Measurements from ENCODE around the gene MTR.
"Not testable (repeated sequence)": the region's sequence is repeated elsewhere in the genome, so short reads cannot be mapped to it uniquely, and the experiment has no call there.

The MTR gene

DNA sequence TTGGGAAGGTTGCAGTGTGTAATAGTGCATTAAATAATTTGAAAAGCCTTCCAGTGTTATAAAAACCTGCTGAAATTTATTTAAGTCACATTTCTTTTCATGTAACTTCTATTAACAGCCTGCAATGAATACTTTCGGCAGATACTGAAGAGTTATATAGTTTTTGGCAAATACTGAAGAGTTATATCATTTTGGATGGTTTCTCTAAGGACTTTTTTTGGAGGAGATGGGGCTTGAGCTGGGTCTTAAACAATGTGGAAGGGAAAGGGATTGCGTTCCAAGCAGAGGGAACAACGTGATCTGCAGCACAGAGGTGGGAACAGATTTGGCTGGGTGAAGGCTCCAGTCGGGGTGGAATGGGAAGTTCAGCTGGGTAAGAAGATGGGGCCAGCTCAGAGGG is 39.8 kb downstream of the MTR start:
- FAIRE-seq, result no peak

DNA sequence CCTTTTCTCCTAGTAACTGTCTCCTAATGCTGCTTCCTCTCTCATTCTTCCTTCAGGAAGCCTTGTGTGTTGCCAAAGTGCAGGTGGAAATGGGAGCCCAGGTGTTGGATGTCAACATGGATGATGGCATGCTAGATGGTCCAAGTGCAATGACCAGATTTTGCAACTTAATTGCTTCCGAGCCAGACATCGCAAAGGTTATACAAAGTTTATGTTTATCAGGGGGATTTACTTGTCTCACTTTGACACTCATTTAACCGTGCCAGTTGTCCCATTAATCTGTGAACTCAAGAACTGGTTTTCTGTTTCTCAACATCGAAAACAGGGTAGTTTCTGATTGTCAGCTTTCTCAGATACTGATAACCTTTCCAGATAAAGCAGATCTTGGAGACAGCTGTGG is 40.4 kb downstream of the MTR start:
- no peak for FAIRE-seq

GRCh38 chr1:236836157-236836556 is 41.1 kb downstream of the MTR start:
- no peak for FAIRE-seq

DNA sequence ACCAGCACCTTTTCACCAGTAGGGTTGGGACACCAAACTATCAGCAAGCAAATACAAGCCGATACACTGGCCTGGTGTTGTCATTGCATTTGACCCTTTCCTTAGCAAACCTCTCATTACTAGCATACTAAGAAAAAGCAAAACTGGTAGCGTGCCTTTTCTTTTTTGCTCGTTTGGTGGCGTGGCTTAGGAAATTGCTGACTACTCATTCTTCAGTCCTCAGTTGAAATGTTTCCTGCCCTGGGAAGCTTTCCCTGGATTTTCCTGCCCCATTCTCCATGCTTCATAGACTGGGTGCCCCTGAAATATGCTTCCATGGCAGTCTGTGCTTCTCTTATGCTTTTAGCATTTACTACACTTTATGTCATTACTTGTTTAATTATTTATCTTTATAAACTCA is 42.0 kb downstream of the MTR start:
- no peak for FAIRE-seq

DNA sequence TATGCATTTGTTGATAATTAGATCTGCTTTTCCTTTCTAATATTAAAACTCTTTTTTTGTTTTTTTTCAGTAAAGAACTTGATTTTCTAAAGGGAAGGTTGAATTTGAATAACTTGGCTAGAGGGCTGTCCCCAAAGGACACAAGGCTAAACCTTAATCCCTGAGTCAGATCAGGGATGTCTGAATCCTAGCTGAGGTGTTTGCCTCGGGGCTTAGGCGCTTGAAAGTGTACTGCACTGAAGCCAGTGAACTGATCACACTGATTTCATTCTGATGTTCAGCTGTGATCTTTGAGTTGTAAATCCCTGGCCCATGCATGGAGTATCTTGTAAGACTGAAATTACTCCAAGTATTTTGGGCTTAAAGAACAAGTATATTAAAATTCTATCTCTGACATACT is 42.8 kb downstream of the MTR start:
- FAIRE-seq, result no peak

DNA sequence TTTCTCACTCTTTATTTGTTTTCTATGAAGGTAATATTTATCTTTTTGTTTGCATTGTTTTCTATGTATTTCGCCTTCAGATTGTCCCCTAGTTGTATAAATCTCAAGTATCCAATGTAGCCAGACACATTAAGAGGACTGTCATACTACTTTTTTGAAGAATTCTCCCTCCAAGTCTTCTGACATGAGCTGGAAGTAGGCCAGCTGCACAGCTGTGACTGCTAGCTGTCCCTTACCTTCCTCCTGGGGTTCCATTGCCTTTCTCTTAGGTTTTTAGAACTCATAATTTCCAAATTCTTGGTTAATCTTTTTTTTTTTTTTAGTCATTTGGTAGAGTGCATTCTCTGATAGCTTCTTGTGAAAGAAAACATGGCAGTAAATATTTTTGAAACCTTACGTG is 46.2 kb downstream of the MTR start:
- no peak for FAIRE-seq

DNA sequence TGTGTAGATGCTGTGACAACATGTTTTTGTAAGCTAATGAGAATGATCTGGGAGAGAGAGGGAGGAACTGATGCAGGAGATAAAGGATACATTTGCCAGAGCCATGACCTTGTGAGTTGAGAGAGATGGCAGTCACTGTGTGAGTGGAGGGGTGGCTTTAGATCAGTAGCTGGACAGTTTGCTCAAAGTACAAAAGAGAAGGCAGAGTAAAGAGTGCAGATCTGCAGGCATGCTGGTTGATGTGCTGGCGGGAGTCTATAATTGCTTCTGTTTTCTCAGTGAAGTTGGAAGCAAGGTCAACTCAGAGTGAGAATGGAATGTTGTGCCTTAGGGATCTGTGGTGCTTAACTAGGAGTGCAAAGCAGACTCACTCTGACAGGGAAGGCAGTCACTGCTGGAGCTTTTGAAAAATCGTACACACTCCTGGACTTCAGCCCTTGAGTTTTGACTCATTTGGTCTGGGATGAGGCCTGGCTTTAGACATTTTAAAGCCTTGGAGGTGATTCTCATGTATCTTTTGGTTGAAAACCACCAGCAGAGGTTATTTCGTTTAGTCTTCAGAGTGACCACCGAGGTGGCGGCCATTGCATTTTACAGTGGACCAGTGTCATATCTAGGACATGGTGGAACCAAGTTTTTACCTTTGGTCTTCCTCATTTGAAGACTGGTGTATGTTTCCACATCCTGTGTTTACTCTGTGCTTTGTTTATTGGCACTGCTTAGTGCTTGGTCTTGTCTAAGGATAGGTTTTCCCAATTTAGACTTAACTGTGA is 49.6 kb downstream of the MTR start:
- FAIRE-seq, result no peak

GRCh38 chr1:236845830-236846229 is 50.7 kb downstream of the MTR start:
- FAIRE-seq, result no peak

GRCh38 chr1:236848274-236848923 is 53.3 kb downstream of the MTR start:
- no peak for FAIRE-seq

GRCh38 chr1:236850077-236850979 is 55.2 kb downstream of the MTR start:
- FAIRE-seq, result peak; percentile 97

DNA sequence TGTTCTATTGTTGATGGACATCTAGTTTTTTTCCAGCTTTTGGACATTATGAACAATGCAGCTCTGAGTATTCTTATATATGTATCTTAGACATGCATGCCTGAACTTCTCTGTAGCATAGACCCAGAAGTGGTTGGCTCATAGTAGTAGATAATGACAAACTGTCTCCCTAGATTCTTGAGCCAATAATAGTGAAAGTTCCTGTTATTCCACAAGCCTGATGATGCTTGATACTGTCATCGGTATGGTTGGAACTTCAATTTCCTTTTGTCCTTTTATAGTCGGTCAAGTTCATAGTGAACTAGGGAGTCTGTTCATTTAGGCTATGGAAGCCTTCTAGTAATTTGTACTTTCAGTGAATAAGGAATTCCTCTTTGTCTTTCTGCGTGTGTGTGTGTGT is 56.8 kb downstream of the MTR start:
- no peak for FAIRE-seq

DNA sequence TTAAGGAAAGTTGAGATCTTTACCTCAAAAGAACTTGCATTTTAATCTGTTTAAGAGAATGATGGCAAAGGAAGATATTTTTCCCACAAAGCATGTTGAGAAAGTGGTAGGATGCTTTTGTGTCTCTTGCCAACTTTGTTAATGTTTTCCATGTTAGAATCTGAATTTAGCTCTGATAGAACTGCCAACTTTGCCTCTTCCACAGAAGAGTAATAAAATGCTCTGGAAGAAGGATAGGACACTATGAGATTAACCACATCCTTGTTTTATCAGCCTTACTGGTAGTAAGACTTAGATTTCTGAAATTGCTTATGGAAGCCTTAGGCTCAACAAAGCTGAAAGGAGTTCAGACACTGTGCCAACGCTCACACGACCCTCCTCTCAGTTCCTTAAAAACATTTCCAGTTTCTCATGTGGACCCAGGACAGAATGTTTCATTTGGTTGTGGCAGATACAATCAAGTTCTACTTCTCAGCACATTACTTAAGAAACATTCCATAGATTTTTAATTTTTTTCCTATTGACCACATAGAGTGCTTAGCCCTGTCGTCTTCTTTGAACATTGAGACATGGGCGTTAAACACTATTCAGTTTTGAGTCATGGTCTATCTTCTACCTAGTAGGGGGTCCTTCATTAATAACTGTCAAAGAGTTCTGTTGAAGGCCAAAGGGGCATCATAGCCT is 59.0 kb downstream of the MTR start:
- no peak for FAIRE-seq

- FAIRE-seq, result no peak
Measured at GRCh38 chr1:236854605-236854983, 59.5 kb downstream of the MTR start.

DNA sequence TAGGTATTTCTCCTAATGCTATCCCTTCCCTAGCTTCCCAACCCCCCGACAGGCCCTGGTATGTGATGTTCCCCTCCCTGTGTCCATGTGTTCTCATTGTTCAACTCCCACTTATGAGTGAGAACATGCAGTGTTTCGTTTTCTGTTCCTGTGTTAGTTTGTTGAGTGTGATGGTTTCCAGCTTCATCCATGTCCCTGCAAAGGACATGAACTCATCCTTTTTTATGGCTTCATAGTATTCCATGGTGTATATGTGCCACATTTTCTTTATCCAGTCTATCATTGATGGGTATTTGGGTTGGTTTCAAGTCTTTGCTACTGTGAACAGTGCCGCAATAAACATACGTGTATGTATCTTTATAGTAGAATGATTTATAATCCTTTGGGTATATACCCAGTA is 61.6 kb downstream of the MTR start:
- FAIRE-seq, result not testable (repeated sequence)

DNA sequence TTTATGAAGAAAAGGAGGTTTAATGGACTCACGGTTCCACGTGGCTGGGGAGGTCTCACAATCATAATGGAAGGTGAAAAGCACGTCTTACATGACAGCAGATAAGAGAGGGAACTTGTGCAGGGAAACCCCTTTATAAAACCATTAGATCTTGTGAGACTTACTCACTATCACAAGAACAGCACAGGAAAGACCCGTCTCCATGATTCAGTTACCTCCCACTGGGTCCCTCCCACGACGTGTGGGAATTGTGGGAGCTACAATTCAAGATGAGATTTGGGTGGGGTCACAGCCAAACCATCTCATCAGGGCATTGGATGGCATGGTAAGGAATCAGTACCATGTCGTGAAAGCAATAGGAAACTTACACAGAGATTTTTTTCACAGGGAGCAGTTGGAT is 63.1 kb downstream of the MTR start:
- no peak for FAIRE-seq

DNA sequence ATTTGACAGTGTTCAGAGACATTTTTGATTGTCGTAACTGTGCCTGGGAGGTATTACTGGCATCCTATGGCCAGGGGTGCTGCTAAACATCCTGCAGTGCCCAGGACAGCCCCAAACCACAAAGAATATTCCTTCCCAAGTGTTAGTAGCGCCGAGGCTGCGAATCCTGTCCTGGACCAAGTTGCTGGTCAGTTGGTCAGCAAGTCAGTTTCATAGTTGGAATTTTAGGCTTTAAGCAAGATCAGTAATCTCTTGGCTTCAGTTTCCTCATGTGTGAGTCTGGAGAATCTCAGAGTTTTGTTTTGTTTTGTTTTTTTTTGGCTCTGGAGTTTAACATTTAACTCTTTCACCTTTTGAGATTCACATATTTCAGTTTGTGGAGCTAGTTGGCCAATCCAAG is 65.0 kb downstream of the MTR start:
- peak; percentile 82 for FAIRE-seq

DNA sequence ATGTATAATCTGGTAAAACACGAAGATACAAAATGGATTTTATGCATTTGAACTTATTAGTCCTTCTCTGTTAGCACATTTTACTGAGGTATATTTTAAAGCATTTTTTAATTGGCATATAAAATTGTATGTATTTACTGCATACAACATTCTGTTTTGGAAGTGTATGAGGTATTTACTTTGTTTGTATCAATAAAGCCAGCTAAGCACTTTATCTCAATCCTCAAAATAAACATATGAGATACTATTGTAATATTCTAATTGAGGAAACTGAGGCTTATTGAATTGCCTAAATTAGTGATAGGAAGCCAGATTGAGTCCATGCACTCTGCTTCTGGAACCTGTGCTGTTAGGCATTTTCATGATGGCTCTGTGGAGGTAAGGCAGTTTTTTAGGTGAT is 65.6 kb downstream of the MTR start:
- no peak for FAIRE-seq

- FAIRE-seq, result no peak
Measured at GRCh38 chr1:236861560-236862218, 66.6 kb downstream of the MTR start.

GRCh38 chr1:236862219-236862591 is 67.1 kb downstream of the MTR start:
- FAIRE-seq, result no peak

DNA sequence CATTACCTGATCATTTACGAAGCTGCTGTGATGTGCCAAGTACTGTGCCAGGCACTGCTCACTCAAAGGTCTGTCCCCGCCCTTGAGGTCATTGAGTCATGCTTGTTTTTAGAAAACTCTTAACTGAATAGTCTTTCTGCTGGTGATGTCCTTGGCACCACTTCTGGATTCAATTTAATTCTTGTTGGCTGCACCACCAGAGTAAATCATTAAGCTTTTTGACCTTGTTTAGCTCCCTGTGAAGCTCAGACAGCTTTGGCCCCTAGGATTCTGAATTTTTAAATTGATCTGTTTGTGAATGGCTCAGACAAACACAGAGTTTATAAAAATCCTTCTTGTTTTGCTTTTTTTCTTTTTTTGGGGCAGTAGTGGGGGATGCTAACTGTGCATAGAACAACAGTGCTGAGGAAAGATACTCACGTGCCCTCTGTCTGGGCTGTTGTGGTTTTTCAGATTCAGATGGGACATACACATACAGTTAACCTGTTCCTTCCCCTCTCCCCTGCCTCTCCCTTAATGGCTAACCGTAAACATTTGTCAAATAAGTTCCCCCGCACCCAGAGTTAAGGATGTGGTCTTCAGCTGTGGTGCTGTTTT is 67.6 kb downstream of the MTR start:
- no peak for FAIRE-seq

DNA sequence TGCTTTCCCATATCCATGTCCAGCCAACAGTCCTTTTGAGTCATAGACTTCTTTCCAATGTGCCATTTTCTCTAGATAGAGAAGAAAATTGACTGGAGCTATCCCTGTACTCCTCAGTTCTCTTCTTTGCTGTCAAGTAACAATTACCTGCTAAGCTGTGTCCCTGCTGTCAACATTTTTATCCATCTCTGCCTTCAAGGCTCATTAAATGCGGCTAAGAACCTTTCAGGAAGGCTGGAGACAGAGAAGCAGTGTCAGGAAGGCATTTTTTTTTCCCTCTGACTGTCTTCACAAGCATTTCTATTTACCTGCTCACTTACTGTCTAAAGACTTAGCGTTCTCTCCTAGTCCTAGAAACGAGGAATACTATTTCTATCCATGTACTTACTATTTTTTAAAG is 69.1 kb downstream of the MTR start:
- no peak for FAIRE-seq
